SIG-M5 (cell line): ENCODE measurements around the gene NDST3.
"Not testable (repeated sequence)": the region's sequence is repeated elsewhere in the genome, so short reads cannot be mapped to it uniquely, and the experiment has no call there.

Source experiments
- DNase-seq: peaks from one replicate; lab custom pipeline; 2025; lab: John Stamatoyannopoulos, UW

The NDST3 gene

DNA sequence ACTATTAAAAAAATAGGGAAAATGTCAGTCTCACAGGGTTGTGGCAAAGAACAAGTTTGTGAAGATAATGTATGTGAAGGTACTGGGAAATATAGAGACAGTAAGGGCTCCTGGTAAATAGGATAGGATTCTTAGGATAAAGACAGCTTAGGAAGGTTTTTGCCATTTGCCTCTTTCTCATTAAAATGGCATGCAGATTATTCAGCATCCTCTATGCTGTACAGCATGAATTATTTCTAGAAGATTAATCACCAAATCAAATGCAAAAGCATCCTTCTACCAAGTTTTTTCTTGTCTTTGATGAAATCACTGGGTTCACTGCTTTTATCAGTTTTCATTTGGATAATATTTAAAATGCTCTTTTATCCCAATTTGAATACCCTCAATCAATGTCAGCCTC lies 142.8 kb downstream of the NDST3 start:
- no peak for DNase-seq

DNA sequence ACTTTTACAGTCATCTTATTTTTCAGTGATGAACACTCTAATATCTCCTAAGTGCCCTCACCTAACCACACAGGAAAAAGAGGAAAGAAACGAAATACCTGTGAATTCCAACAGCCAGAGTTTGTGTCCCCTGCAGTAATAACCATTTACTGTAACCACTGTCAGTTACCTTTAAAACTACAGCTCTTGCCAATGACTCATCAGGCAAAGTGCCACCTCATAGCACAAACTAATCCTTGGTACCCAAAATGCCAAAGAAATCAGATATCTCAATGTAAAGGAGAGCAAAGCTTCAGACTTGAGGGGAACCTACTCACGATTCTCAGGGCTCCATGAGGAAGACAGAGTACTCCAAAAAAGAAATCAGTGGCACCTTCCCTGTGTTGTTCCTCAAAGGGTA lies 146.5 kb downstream of the NDST3 start:
- DNase-seq, result no peak

DNA sequence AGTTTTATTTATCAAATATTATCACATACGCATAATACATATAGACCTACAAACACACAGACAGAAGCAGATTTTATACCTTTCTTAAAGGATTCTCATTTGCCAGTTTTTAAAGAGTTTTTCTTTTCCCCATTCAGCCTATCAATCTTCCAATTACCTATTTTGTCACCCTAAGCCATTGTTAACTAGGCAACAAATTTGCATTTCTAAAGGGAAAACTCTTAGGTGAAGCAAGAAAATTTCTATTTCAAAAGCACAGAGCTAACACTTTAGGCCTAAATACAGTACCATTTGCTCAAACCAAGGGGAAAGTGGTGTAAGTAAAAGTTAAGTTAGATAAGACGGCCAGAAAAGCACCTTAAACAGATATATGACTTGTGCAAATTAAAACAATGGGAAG lies 156.6 kb downstream of the NDST3 start:
- no peak for DNase-seq

DNA sequence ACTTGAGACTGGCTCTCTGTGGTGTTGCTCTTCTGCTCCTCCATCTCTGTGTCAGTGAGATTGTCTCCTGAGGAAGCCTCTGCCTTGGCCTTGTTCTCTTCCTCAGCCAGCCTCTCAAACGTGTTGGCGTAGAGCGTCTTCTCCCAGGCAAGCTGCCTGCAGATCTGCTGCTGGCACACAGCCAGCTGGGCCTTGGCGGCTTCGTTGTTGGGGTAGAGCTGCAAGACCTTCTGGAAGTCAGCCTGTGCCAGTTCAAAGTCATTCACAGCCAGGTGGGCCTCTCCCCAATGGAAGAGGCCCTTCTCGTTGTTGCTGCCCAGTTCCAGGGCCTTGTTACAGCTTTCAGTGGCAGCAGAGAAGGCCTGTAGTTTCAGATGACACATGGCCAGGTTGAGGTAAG lies 159.1 kb downstream of the NDST3 start:
- no peak for DNase-seq

DNA sequence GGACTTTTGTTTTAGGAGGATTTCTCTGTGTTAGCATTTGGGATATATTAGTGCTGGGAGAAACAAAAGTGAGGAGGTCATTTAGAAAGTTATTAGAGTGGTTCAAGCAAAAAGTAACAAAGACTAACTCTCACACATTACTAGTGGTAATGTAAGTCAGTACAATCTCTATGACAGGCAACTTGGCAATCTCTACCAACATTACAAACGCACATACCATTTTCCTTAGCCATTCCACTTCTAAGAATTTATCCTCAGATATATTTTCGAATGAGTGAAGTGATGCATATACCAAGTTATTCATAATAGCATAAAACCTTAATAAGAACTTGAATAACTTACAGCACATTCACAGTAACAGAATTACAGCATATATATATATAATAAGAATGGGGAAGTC lies 172.3 kb downstream of the NDST3 start:
- DNase-seq, result no peak

DNA sequence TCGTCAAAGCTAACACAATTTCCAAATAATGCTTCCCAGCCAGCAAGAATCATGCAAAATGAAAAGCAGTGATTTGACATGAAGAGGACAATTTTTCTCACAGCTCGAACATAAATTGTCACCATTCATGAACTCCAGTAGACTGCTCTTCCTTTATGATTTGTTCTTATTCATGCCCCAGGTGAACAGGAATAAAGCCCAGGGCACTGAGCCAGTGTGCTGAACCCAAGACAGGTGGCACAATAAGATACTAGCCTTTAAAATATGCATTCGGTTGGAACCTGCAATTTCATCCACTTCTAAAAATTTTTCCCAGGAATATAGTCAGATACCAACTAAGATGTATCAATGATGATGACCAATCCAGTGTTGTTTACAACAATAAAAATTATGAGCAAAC lies 178.8 kb downstream of the NDST3 start:
- no peak for DNase-seq

DNA sequence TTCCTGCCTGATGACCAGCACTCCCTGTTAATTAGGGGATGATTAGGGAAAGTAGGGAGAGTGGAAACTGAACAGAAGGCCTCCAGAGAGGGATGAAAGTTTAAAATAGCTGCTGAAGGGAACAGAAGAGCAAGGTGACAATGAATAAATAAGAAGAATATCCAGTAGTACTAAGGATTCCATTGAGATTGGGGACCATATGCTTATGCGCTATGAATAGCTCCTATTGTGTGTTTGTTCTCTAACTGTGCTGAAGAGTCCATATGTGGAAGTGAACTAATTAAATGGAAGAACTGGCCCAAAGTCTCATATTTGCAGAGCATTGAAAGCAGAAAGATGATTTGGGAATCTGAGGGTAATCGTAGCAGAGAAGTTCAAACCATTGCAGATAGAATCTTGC lies 181.5 kb downstream of the NDST3 start:
- no peak for DNase-seq

DNA sequence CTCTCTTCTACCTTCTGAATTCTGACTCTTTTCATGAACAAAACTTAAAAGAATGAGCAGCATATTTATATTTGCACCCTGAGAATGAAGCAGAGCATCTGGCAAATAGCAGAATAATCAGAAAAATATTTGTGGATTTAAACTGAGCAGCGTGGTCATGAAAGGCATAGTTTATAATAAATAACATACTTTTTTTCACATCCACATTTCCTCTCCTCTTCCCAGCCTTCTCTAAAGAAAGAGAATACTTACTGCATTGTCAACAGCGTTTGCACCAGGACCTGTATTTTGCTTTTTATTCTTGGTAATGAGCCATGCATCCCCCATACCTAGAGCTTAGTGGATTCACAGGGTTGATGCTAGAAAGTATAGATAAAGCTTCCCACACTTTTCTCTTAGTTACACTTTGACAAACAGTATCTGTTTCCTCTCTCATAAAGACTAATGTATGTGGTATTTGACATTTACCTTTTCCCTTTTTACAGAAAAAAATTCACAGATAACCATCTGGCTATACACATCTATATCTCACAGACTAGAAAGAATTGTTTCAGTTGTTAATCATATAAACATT lies 187.0 kb downstream of the NDST3 start:
- DNase-seq, result no peak

DNA sequence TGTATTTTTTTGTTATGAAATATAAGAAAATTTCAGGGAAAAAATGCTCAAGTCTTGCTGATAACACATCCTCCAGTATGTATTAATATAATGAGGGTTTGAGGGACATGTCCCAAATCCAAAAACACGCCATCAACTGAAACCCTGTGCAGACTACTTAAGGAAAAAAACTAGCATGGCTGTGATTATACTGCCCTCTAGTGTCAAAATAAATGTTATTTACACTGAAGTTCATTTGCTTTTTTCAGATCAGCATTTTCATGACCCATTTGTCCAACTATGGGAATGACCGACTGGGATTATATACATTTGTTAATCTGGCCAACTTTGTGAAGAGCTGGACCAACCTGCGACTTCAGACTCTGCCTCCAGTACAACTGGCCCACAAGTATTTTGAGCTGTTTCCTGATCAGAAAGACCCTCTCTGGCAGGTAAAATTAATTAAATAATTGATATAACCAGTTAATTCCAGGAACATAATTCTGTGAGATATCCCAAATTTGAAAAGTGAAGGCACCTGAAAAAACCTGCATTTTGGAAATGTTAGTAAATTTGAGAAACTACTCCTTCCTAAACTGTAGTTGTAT lies 190.1 kb downstream of the NDST3 start:
- no peak for DNase-seq

DNA sequence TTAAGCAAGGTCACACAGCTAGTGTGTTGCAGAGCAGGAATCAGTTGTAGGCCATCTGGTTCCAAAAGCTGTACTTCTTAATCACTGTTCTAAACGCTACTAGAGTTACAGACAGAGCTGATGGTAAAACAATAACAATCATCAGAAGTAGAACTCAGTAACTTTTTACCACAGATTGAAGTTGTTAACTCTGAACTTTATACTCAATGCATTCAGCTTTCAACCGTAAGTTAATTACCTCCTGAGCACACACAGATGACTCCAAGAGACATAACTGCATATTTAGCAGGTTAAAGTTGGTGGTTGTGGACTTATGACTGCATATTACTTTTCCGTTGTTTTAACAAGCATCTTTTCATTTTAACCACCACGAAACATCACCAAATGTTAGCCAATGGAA lies 191.2 kb downstream of the NDST3 start:
- no peak for DNase-seq

DNA sequence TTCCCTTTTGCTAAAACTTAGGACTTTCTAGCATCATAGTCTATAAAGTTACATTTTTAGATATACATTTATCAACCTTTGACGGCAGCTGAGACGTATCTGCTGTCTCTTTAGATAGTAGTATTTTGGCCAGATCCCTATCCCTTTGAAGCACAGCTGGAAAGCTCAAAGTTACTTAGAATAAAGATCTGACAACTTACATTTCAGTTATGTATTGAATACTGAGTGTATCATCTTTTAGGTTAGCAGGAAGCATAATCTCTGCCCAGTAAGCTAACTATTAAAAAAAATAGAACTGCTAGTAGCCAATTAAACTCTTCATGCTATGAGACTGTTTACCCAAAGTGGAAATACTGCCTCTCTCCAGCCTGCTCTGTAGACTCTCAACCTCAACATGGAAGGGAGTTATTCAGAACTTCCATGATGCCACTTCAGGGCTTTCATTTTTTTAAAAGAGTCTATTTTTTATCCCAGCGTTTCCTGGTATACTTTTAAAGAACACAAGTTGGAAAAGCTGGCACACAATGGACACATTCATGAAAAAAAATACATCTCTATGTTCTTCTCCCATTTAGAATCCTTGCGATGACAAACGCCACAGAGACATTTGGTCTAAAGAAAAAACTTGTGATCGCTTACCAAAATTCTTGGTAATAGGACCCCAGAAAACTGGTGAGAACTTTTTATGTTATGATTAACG lies 192.2 kb downstream of the NDST3 start:
- DNase-seq, result no peak

DNA sequence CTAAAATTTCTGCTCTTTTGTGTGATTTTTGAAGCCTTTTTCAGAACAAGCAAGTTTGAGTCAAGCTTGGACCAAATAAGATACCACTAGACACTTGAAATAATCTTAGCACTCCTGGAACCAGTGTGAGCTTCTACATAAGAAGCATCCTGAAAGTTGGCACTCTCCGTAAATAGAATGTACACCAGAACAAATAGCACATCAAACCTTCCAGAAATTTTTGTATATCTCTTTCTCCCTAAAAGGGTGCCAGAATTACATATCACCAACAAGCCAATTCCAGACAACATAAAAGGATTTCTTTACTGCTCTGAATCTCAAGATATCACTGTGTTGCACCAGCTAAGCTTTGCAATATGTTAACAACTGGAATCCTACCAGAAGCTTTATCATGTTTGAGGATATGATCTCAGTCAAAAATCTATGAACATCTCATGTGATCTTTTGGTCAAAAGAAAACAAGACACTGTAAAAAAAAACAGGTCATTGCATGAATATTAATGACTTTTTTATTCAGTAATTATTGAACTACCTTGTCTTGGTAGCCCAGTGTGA lies 201.4 kb downstream of the NDST3 start:
- no peak for DNase-seq

DNA sequence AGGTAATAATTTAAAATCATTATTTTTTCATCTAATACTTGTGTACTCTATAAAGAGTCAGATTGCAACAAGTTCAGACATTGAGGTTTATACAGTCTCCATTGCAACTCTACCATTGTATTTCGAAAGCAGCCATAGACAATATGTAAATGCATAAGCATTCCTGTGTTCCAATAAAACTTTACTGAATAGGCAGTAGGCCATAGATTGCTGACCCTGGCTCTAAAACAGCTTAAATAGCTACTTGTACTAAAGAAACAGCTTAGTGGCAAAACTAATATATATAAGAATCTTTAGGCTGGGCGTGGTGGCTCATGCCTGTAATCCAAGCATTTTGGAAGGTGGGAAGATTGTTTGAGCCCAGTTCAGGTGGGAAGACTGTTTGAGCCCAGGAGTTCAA lies 203.2 kb downstream of the NDST3 start:
- DNase-seq, result no peak

DNA sequence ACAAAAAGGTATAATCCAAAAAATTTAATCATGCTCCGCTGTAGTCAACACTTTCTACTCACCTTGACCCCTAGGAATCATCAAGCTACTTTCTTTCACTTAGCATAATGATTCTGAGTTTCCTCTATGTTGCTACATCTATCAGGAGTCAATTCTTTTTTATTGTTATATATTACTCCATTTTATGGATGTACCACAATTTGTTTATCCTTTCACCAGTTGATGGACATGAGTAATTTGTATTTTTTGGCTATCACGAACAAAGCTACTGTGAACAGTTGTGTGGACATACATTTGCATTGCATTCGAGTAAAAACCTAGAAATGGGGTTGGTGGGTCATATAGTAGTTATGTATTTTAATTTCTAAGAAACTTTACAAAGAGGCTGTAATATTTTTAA lies 215.6 kb downstream of the NDST3 start:
- no peak for DNase-seq

DNA sequence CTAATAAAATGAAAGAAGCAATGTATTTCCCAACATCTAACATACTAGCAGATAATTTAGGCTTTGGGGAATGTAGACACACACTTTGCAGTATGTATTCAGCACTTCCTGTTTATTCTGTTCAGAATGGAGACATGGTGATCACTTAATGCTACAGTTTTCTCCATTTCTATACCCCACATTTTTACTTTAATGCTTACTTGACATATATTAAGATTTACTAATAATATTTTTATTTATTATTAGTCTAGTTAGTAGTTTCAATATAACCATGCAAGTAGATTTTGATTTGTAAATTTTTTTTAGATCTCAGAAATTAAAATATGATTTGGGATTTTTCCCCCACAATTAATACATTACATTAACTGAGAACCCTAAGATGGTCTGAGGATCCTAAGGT lies 220.1 kb downstream of the NDST3 start:
- DNase-seq, result no peak

DNA sequence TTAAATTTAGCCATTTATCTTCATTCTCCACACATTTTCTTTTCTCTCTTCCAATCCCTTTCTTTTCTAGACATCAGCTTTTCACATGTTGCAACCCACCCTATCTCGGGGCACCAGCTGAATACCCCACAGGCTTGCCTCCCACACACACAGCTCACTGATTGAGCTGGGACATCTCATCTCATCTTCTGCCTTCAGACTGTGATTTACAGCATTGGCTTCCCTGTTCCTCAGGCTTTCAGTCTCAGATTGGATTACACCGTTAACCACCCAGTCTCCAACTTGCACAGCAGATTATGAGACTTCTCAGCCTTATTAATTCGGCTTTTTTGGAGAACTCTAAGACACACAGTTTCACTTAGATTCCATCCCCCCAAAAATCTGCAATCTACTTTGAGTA lies 224.8 kb downstream of the NDST3 start:
- no peak for DNase-seq

DNA sequence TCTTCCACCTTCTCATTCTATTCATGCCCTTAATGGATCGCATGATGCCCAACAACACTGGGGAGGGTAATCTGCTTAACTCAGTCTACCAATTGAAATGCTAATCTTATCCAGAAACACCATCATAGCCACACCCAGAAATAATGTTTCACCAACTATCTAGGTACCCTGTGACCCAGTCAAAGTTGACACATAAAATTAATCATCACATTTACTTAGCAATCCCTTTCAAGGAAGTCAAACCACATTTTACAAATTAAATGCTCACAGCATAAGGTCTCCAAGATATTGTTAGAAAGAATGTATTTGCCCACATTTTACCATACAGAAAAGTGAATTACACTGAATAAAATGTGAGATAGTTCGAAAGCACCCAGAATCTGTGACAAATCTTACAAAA lies 226.0 kb downstream of the NDST3 start:
- no peak for DNase-seq

DNA sequence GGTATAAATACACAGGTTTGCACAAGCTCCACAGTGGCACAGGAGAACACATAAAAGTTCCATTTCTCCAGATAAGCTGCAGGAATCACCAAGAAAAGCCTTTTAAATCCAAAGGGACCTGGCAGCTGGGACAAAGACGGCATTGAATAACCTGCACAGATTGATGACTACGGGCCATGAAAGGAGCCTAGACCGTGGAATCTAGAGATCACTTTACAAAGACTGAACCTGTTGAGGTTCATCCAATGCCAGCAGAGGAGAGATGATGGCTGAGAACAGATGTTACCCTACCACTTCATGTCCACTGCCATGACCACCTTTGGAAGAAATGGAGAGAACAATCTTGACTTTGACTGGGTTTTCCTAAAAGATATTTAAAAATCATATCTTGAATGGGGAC lies 229.8 kb downstream of the NDST3 start:
- no peak for DNase-seq

DNA sequence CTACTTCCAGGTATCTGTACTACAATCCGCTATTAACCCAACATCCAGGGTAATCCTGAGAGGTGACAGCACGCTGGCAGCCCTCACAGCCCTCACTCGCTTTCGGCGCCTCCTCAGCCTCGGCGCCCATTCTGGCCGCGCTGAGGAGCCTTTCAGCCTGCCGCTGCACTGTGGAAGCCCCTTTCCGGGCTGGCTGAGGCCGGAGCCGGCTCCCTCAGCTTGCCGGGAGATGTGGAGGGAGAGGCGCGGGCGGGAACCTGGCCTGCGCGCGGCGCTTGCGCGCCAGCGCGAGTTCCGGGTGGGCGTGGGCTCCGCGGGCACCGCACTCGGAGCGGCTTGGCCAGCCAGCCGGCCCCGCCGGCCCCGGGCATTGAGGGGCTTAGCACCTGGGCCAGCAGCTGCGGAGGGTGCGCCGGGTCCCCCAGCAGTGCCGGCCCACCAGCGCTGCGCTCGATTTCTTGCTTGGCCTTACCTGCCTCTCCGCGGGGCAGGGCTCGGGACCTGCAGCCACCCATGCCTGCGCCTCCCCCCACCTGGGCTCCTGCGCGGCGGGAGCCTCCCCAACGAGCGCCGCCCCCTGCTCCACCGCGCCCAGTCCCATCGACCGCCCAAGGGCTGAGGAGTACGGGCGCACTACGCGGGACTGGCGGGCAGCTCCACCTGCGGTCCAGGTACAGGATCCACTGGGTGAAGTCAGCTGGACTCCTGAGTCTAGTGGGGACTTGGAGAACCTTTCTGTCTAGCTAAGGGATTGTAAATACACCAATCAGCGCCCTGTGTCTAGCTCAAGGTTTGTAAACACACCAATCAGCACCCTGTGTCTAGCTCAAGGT lies 231.2 kb downstream of the NDST3 start:
- no peak for DNase-seq

DNA sequence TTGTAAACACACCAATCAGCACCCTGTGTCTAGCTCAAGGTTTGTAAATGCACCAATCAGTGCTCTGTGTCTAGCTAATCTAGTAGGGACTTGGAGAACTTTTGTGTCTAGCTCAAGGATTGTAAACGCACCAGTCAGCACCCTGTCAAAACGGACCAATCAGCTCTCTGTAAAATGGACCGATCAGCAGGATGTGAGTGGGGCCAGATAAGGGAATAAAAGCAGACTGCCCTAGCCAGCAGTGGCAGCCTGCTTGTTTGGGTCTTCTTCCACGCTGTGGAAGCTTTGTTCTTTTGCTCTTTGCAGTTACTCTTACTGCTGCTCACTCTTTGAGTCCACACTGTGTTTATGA lies 231.8 kb downstream of the NDST3 start:
- DNase-seq, result not testable (repeated sequence)

DNA sequence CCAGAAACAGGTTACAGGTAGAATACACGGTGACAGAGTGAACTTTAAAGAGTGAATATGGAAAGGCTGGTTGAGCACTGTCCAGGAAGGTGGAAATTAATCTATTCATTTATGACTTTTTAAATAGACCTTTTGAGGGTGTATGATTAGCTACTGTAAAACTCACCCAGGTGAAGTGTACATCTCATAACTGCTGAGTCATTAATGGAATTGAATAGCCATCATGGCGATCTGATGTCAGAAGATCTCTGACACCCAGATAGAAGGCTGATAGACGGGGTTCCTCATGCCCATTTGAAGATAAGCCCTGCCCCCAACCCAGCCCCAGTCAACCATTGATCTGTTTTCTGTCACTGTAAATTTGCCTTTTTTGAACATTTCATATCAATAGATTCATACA lies 234.5 kb downstream of the NDST3 start:
- DNase-seq, result no peak

DNA sequence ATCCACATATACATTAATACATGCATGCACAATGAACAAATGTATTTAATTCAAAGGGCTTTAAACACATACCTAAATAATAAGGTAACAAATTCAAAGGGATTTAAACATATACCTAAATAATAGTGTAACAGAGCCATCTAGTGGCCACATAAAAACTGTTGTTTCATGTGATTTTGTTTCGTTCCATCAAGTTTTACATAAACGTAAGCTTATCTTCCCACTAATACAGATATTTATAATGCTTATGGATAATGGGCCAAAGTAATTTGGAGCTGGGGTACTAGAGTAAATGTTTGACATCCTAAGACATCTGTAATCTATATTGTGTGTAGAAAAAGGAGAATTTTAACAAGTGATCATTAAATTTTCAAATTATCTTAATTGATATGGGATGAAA lies 236.2 kb downstream of the NDST3 start:
- DNase-seq, result no peak

DNA sequence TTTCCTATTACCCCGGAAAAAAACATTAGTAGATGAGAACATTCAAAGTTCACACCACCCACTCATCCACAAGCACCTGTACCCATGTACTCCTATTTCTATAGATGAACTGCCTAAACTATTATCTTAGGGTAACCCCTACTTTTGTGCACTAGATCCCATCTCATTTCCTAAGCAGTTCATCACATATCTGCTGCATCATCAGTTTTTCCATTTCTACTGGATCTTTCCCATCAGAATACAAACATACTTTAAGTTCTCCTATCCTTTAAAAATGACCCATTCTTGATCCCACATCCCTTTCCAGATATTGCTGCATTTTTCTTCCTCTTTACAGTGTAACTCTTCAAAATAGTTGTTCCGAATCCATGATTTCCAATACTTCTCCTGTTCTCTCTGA lies 237.5 kb downstream of the NDST3 start:
- DNase-seq, result no peak
